Adrenal gland (tissue), 5 donors: ENCODE data around the gene HEYL.

Source experiments
- CTCF ChIP-seq, 6 experiments: fragments of 450-650 bp in 4 of 6; fragments of 200-600 bp in 2 of 6; sonication (generic) in 1 of 6; IDR thresholded peaks; 1 replicate in 5 of 6; 2 replicates in 1 of 6; pipeline versions ENCODE4 v1.5.1 to v1.8.0; 2016 to 2021; ENCODE audit warnings: antibody characterized with exemption in 6 of 6, mild to moderate bottlenecking in 2 of 6, moderate library complexity in 1 of 6
- POLR2A ChIP-seq, 2 donors: fragments of 450-650 bp; IDR thresholded peaks; one replicate each; pipeline ENCODE4 v1.6.1; 2017; ENCODE audit warnings: antibody characterized with exemption in 2 of 2, mild to moderate bottlenecking in 2 of 2, moderate library complexity in 1 of 2
- donor health status: DM: no; HTN: no; CAD: no.

- TF ChIP-seq CTCF (IDR thresholded peaks at IDR 0.05) = no peak
- no peak for TF ChIP-seq POLR2A (IDR thresholded peaks at IDR 0.05)
Observed at GRCh38 chr1:39678889-39679288, 39.4 kb upstream of the HEYL start.
